ENCODE measurements around the gene ENC1.
"Not testable (repeated sequence)": the region's sequence is repeated elsewhere in the genome, so short reads cannot be mapped to it uniquely, and the experiment has no call there.

The ENC1 gene, protein sequence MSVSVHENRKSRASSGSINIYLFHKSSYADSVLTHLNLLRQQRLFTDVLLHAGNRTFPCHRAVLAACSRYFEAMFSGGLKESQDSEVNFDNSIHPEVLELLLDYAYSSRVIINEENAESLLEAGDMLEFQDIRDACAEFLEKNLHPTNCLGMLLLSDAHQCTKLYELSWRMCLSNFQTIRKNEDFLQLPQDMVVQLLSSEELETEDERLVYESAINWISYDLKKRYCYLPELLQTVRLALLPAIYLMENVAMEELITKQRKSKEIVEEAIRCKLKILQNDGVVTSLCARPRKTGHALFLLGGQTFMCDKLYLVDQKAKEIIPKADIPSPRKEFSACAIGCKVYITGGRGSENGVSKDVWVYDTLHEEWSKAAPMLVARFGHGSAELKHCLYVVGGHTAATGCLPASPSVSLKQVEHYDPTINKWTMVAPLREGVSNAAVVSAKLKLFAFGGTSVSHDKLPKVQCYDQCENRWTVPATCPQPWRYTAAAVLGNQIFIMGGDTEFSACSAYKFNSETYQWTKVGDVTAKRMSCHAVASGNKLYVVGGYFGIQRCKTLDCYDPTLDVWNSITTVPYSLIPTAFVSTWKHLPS

DNA sequence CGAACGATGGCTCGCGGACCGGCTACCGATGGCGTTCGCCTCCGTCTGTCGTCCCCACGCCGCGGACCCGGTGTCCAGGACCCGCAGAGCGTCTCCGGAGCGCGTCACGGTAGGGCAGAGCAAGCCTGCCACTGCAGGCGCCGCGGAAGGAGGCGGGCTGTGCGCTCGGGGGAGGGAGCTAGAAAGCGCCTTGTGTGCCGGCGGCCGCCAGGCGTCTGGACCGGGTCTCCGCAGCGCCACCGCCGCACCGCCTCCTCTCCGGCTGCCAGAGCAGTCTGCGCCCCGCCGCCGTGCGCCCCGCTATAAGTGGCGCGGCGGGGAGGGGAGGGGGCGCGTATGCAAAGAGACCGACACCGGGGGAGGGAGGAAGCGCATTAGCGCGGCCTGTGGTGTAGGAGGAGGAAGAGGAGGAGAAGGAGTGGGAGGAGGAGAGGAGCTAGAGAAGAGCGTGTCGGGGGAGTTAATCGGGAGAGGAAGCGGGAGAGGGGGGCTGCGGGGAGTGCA is at the start of gene ENC1:
ENC1 (minus strand) TSS at position 279 of the 504 bp plus-strand sequence. CDS start 4,243 bp downstream, outside the sequence.
- DNase-seq = peak; percentile 90

- no peak for DNase-seq
Measured at GRCh38 chr5:74686962-74687751, 46.6 kb upstream of the ENC1 start.

DNA sequence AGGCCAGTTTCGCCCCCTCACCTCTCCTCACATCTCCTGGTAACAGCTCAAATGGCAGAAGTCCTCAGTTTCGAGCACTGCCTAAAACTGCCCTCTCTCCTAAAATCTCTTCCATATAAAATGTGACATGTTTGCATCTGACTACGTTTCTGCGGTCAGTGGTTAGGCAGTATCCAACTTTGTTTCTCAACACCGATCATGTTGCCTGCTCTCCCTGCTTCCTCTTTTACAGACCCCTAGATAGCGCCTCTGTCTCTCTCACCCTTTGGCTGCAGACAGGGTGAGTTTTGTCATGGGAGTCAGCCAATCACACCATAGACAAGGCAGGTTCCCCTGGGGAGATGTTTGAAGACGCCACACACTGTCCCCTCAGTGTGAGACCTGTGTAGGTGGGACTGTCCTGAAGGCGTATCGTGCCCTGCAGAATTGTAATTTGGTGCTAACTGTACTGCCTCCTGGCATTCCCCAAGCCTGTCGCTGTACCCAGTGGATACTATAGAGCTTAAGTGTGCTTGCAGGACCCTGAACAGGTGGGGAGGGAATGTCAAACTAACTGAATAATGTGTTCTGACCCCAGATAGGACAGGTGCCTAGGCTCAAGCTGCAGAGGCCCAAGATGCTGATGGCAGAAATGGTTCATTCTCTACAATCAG is 45.6 kb upstream of the ENC1 start:
- DNase-seq = no peak

GRCh38 chr5:74684900-74685851 is 44.6 kb upstream of the ENC1 start, which contains the start of gene HEXB:
Gene HEXB (plus strand): TSS chr5:74685233. CDS start chr5:74685261, 28 bp downstream.
- peak; percentile 76 for DNase-seq

- no peak for DNase-seq
Measured at GRCh38 chr5:74679966-74680365, 39.4 kb upstream of the ENC1 start.

- DNase-seq = not testable (repeated sequence)
Measured at GRCh38 chr5:74679300-74679699, 38.8 kb upstream of the ENC1 start.

GRCh38 chr5:74678123-74678522 is 37.6 kb upstream of the ENC1 start:
- not testable (repeated sequence) for DNase-seq

DNA sequence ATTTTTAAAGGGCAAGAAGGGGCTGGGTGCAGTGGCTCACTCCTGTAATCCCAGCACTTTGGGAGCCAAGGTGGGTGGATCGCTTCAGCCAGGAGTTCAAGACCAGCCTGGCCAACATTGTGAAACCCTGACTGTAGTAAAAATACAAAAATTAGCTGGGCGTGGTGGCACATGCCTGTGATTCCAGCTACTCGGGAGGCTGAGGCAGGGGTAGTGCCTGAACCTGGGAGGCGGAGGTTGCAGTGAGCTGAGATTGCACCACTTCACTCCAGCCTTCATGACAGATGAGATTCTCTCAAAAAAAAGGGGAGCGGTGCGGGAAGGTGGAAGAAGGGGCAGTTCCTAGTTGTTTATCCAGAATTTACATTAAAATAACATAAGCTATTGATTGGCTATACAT is 35.9 kb upstream of the ENC1 start:
- DNase-seq = not testable (repeated sequence)

DNA sequence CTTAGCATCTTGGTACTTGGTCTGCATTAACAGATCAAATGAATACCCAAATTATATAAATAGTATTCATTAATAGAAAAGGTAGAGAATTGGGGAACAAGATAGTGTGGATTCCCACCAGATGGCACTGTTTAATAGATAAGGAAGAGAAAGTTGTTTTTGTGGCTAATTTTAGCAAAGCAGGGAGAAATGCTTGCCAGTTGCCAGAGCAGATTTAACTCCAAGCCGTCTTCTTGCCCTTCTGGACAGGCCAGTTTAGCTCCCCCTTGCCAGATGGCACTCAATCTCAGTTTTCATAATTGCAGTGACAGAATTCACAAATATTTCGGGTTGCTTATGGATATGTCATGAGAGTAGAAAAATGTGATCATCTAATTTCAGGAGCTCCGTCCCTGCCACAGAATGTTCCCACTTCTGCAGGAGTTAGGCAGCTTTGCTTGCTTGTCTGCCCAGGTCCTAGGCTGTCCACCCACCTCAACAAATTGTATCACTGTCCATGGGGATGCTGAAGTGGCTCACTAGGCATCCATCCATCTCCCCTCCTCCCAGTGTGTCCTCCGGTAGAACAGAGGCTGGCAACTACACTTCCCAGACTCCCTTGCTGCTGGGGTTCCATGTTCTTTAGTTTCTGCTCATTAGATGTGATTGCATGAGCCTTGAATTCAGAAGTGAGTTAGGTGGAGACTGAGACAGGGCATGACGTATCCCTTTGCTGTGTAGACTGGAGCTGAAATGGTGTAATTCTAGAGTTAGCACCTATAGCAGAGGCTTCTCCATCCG is 32.7 kb upstream of the ENC1 start:
- peak; percentile 37 for DNase-seq

- no peak for DNase-seq
Measured at GRCh38 chr5:74672215-74672877, 31.8 kb upstream of the ENC1 start.

DNA sequence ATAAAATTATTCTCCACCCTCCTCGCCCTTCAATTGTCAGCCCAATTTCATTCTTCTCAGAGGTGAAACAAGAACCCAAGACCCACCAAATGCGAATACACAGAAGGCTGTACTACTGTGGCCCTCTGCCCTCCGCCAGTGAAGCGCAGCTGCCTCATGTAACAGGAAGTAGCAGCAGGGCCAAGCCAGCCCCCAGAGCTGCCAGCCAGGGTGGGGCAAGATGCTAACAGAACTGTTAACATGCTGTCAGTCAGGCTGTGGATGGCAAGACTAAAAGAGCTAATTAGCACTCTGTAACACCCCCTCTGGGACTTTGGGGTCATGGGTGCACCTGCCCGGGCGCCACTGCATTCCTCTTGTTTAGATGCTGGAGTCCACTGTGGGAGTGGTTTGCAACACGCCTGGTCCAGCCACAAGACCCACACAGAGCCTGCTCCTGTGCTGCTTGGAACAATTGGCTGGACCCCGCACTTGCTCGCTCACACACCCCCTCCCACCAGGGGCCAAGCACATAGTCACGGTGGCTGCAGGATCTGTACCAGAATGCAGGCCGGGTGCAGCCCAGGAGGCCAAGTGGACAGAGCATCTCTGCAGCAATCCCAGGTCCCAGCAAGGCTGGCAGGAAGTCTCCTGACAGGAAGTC is 30.0 kb upstream of the ENC1 start:
- no peak for DNase-seq

DNA sequence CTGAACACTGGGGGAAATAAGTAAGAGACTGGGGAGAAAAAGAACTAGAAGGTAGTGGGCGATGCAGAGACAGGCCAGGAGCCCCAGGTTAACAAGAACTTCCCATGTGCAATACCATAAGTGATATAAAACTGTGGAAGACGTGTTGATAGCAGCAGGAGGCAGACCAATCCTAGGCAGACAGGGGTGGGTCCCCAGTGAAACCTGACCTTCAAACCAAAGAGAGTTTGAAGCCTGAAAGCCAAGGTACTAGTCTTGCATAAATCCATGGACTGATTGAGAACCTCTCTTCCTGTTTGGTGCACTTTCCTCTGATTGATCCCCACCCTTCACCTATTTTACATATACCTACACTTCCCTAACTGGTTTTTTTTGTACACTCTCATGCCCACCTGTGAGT is 29.3 kb upstream of the ENC1 start:
- DNase-seq = no peak

GRCh38 chr5:74667396-74667795 is 26.9 kb upstream of the ENC1 start:
- DNase-seq = no peak

DNA sequence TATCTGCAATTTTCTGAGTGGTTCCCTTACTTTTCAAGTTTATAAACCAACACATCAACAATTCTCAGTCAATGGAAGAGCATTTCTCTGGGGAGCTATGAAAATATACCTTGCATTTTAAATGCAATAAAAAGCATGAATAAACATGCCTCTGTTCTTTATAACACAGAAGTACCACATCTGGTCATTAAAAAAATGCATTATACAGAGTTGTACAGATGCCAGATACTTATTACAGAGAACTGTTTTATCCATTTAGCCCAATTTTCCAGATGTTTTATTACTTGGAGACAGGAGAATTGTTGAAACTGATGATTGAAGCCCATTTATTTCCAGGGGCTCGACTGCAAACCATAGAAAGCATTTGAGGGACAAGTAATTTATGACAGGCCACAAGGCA is 25.3 kb upstream of the ENC1 start:
- DNase-seq = peak; percentile 82

DNA sequence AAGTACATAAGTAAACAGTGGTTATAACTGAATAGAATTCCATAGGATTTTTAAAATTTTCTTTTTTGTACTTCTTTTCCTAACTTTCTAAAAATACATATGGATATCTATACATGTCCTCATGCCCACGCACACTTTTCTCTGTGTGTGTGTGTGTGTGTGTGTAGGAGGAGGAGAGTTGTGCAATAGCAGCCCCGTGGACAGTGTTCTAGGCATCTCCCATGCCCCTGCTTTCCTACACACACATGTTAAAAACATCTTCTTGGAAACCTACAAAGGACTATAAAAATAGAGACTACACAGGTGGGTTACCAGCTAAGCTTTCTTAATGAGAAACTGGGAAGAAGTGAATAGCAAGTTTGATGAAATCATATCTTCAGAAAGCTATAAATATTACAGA is 24.7 kb upstream of the ENC1 start:
- DNase-seq = no peak

DNA sequence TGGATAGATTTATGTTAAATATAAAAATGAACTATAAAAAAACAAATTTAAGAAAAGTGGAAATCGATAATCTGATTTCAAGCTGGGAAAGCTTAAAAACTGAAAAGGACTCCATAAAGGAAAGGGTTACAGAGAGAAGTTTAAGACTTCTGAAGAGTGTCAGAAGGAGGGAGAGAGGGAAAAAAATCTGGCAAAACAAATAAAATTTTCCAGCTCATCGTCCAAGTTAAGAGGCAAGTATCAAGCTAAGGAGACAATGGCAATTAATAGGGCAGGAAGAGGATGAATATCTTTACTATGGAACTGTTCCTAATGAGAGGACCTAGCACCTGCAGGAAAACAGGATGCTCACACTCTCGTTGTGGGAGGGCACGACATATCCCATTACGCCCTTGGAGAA is 24.0 kb upstream of the ENC1 start:
- no peak for DNase-seq

DNA sequence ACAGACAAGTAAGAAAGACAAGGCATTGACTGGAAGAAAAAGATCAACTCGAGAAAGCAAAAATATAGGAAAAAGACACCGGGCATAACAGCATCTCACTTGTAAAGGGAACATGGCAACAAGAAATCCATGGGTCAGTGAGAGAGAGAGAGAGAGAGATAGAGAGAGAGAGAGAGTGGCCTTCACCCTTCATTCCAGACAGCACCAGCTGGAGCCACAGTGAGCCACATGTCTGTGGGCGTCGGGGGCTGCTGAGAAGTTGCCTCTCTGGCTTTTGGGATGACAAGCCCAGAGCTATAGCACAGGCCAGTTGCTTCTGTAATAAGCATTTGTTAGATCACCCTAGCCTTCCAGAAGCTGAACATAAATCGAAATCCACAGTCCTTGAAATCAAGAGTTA is 20.3 kb upstream of the ENC1 start:
- no peak for DNase-seq

GRCh38 chr5:74660140-74660539 is 19.6 kb upstream of the ENC1 start:
- DNase-seq = no peak

DNA sequence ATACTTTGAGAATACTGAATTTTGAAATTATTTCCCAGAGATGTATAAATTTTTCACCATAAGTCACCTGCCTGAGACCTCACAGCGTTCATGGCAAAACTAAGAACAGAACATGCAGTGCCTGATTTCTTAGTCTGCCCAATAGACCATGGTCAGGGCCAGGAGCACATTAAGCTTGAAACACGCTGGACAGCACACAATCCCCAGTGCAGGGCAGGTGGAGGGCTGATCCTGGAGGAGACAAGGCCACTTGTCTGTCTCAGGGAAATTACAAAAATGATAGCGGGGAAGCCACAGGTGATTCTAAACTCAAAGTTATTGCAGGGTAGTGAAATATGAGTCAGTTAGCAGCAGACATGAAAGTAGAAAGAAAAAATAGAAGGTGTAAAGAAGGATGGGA is 18.6 kb upstream of the ENC1 start:
- no peak for DNase-seq

DNA sequence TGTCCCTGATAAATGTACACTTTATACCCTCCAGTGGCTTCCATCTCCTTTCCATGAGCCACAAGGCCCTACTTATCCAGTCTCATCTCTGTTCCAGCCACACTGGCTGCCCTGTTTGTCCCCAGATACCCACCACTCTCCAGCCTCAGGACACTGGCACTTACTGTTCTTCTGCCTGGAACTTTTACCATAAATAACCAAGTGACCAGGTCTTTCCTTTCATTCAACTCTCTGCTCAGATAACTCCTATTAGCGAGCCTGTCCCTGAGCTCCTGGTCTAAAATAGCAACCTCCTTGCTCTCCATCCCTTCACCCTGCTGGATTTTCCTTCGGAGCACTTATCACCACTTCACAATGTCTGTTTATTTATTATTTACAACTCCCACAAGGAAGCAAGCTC is 16.6 kb upstream of the ENC1 start:
- DNase-seq = no peak
